ENCODE measurements around the gene SPANXN2.
"Not testable (repeated sequence)": the region's sequence is repeated elsewhere in the genome, so short reads cannot be mapped to it uniquely, and the experiment has no call there.

DNA sequence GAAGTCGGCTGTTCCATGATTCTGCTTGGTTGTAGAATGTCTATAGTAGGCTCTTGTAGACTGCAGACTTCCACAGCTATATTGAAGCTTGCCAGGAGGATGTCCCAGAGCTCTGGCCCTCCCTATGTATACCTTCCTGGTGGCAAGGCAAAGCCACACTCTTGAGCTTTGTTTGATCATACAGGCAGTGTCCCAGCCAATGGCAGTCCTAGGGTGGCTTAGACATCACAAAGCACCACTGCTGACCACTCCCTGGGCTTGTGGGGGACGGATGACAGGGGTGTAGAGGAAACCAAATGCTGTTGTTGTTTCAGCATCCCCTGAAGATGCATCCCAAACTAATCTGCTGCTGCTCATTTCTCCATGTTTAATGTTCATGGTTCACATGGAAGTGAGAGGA is at the start of gene SPANXN2:
- not testable (repeated sequence) for TF ChIP-seq CTCF (IDR thresholded peaks at IDR 0.05; ENCODE audit: low read length); EZH2 (IDR thresholded peaks at IDR 0.05; ENCODE audit: borderline replicate concordance, low read length)

All from OCI-LY1 (cell line).